ENCODE data around the gene PIP4K2B.
A peak's percentile ranks its signal among the peaks of the same experiment; 100 is the strongest.

PIP4K2B gene

GRCh38 chr17:38779965-38780752 lies 19.2 kb downstream of the PIP4K2B start:
- no peak for DNase-seq (ENCODE audit: low spot score)

GRCh38 chr17:38777641-38778250 lies 21.6 kb downstream of the PIP4K2B start:
- DNase-seq (ENCODE audit: low spot score): no peak

GRCh38 chr17:38773258-38773657 lies 26.1 kb downstream of the PIP4K2B start:
- no peak for DNase-seq (ENCODE audit: low spot score)

- no peak for DNase-seq (ENCODE audit: low spot score)
These were observed 30.9 kb downstream of the PIP4K2B start for GRCh38 chr17:38768417-38768816.

GRCh38 chr17:38766341-38766740 lies 33.0 kb downstream of the PIP4K2B start:
- no peak for DNase-seq (ENCODE audit: low spot score)

- no peak for DNase-seq (ENCODE audit: low spot score)
These were observed 37.1 kb downstream of the PIP4K2B start for GRCh38 chr17:38762231-38762630.

- DNase-seq (ENCODE audit: low spot score): no peak
These were observed 37.7 kb downstream of the PIP4K2B start for GRCh38 chr17:38761612-38762011.

- DNase-seq (ENCODE audit: low spot score): no peak
These were observed 46.3 kb downstream of the PIP4K2B start for GRCh38 chr17:38753071-38753506.

- peak; percentile 99 for DNase-seq (ENCODE audit: low spot score)
These were observed 46.9 kb downstream of the PIP4K2B start, which contains the start of gene PSMB3 for GRCh38 chr17:38752308-38753070. PSMB3 (plus strand) TSS chr17:38752741; CDS start chr17:38752827, 86 bp downstream.

- peak; percentile 83 for DNase-seq (ENCODE audit: low spot score)
These were observed 47.5 kb downstream of the PIP4K2B start for GRCh38 chr17:38751808-38752307.

- no peak for DNase-seq (ENCODE audit: low spot score)
These were observed 48.1 kb downstream of the PIP4K2B start for GRCh38 chr17:38751144-38751807.

GRCh38 chr17:38750312-38751121 lies 48.8 kb downstream of the PIP4K2B start:
- DNase-seq (ENCODE audit: low spot score): no peak

GRCh38 chr17:38750044-38750311 lies 49.4 kb downstream of the PIP4K2B start:
- no peak for DNase-seq (ENCODE audit: low spot score)

GRCh38 chr17:38749223-38750043 lies 49.9 kb downstream of the PIP4K2B start:
- peak; percentile 45 for DNase-seq (ENCODE audit: low spot score)

GRCh38 chr17:38748892-38749222 lies 50.5 kb downstream of the PIP4K2B start:
- DNase-seq (ENCODE audit: low spot score): no peak

- peak; percentile 80 for DNase-seq (ENCODE audit: low spot score)
These were observed 51.0 kb downstream of the PIP4K2B start, which contains the start of gene PCGF2 for GRCh38 chr17:38748149-38748891. PCGF2 (minus strand) TSS chr17:38748336; CDS start chr17:38740402, 7,934 bp downstream.

- no peak for DNase-seq (ENCODE audit: low spot score)
These were observed 51.8 kb downstream of the PIP4K2B start for GRCh38 chr17:38747463-38748148.

GRCh38 chr17:38746849-38747462 lies 52.4 kb downstream of the PIP4K2B start:
- no peak for DNase-seq (ENCODE audit: low spot score)
